Measurements from ENCODE around the gene TRPM1.

Gene TRPM1

GRCh38 chr15:31040611-31041010 lies 60.9 kb downstream of the TRPM1 start:
- DNase-seq, result no peak
- TF ChIP-seq GATA1 (IDR thresholded peaks at IDR 0.05; ENCODE audit: low read depth, low read length) (no peak), POLR2A (IDR thresholded peaks at IDR 0.05; ENCODE audit: low read length) (no peak)

- no peak for DNase-seq
- no peak for TF ChIP-seq POLR2A (IDR thresholded peaks at IDR 0.05; ENCODE audit: low read length)
- no peak for TF ChIP-seq GATA1 (IDR thresholded peaks at IDR 0.05; ENCODE audit: low read depth, low read length)
Measured at GRCh38 chr15:31039961-31040360, 61.6 kb downstream of the TRPM1 start.

- no peak for TF ChIP-seq GATA1 (IDR thresholded peaks at IDR 0.05; ENCODE audit: low read depth, low read length)
- no peak for TF ChIP-seq POLR2A (IDR thresholded peaks at IDR 0.05; ENCODE audit: low read length)
- no peak for DNase-seq
Measured at GRCh38 chr15:31037731-31038477, 63.6 kb downstream of the TRPM1 start.

GRCh38 chr15:31036783-31037182 lies 64.7 kb downstream of the TRPM1 start:
- DNase-seq, result no peak
- TF ChIP-seq GATA1 (IDR thresholded peaks at IDR 0.05; ENCODE audit: low read depth, low read length), result no peak
- TF ChIP-seq POLR2A (IDR thresholded peaks at IDR 0.05; ENCODE audit: low read length), result no peak

GRCh38 chr15:31035610-31036009 lies 65.9 kb downstream of the TRPM1 start:
- TF ChIP-seq POLR2A (IDR thresholded peaks at IDR 0.05; ENCODE audit: low read length), result no peak
- DNase-seq, result no peak

- TF ChIP-seq GATA1 (IDR thresholded peaks at IDR 0.05; ENCODE audit: low read depth, low read length) (no peak), POLR2A (IDR thresholded peaks at IDR 0.05; ENCODE audit: low read length) (no peak)
- no peak for DNase-seq
Measured at GRCh38 chr15:31034152-31034551, 67.4 kb downstream of the TRPM1 start.

GRCh38 chr15:31032961-31033371 lies 68.6 kb downstream of the TRPM1 start:
- TF ChIP-seq POLR2A (IDR thresholded peaks at IDR 0.05; ENCODE audit: low read length) (no peak), GATA1 (IDR thresholded peaks at IDR 0.05; ENCODE audit: low read depth, low read length) (no peak)
- no peak for DNase-seq

- TF ChIP-seq POLR2A (IDR thresholded peaks at IDR 0.05; ENCODE audit: low read length), result no peak
- no peak for TF ChIP-seq GATA1 (IDR thresholded peaks at IDR 0.05; ENCODE audit: low read depth, low read length)
- DNase-seq, result no peak
Measured at GRCh38 chr15:31031471-31032067, 70.0 kb downstream of the TRPM1 start.

- TF ChIP-seq GATA1 (IDR thresholded peaks at IDR 0.05; ENCODE audit: low read depth, low read length) (no peak), POLR2A (IDR thresholded peaks at IDR 0.05; ENCODE audit: low read length) (no peak)
- peak in 1 of 2 experiments; percentile 5 for DNase-seq
Measured at GRCh38 chr15:31027910-31028578, 73.5 kb downstream of the TRPM1 start.

- no peak for TF ChIP-seq POLR2A (IDR thresholded peaks at IDR 0.05; ENCODE audit: low read length)
- no peak for TF ChIP-seq GATA1 (IDR thresholded peaks at IDR 0.05; ENCODE audit: low read depth, low read length)
- no peak for DNase-seq
Measured at GRCh38 chr15:31025996-31026395, 75.5 kb downstream of the TRPM1 start.

- no peak for DNase-seq
- TF ChIP-seq GATA1 (IDR thresholded peaks at IDR 0.05; ENCODE audit: low read depth, low read length), result no peak
- no peak for TF ChIP-seq POLR2A (IDR thresholded peaks at IDR 0.05; ENCODE audit: low read length)
Measured at GRCh38 chr15:31024979-31025378, 76.5 kb downstream of the TRPM1 start.

- TF ChIP-seq POLR2A (IDR thresholded peaks at IDR 0.05; ENCODE audit: low read length), result no peak
- TF ChIP-seq GATA1 (IDR thresholded peaks at IDR 0.05; ENCODE audit: low read depth, low read length), result no peak
- no peak for DNase-seq
Measured at GRCh38 chr15:31024330-31024729, 77.2 kb downstream of the TRPM1 start.

- TF ChIP-seq POLR2A (IDR thresholded peaks at IDR 0.05; ENCODE audit: low read length), result no peak
- no peak for TF ChIP-seq GATA1 (IDR thresholded peaks at IDR 0.05; ENCODE audit: low read depth, low read length)
- DNase-seq, result no peak
Measured at GRCh38 chr15:31023841-31024240, 77.7 kb downstream of the TRPM1 start.

GRCh38 chr15:31021067-31021665 lies 80.4 kb downstream of the TRPM1 start:
- DNase-seq, result no peak
- TF ChIP-seq GATA1 (IDR thresholded peaks at IDR 0.05; ENCODE audit: low read depth, low read length) (no peak), POLR2A (IDR thresholded peaks at IDR 0.05; ENCODE audit: low read length) (no peak)

Data from erythroblast (primary cell).